GM23338 (cell line): ENCODE data around the gene CLDN6. TPM values are rescaled to one million over a fixed set of nuclear protein-coding genes. Genes with fewer than 3 reads are reported as not detected.

ENCODE experiments used
- ATAC-seq: fragments of 200-7000 bp; cut with Tn5 transposase; 3 replicates; pipeline ENCODE4 v1.9.1; 2020
- DNase-seq: peaks from one replicate; pipeline ENCODE4 v3.0.0-alpha.2; 2015; ENCODE audit warnings: low spot score
- H2AFZ ChIP-seq: fragments of 200-600 bp; sonication (generic); 2 replicates; pipeline ENCODE4 v1.8.0; 2016; ENCODE audit warnings: antibody characterized with exemption, mild to moderate bottlenecking, moderate library complexity
- H3F3A ChIP-seq: fragments of 200-600 bp; sonication (generic); replicated peaks from 2 replicates; pipeline ENCODE4 v1.8.0; 2017; ENCODE audit warnings: antibody characterized with exemption, mixed run types, low read depth
- H3K27ac ChIP-seq: fragments of 200-600 bp; sonication (generic); 2 replicates; pipeline ENCODE4 v1.6.1; 2016; ENCODE audit warnings: low read depth
- H3K27me3 ChIP-seq: fragments of 200-600 bp; sonication (generic); 2 replicates; pipeline ENCODE4 v1.8.0; 2016; ENCODE audit warnings: mild to moderate bottlenecking, mixed run types, moderate library complexity; ENCODE audit not compliant: insufficient read depth
- H3K36me3 ChIP-seq: fragments of 200-600 bp; sonication (generic); 2 replicates; pipeline ENCODE4 v1.8.0; 2016; ENCODE audit warnings: mild to moderate bottlenecking; ENCODE audit not compliant: insufficient read depth
- H3K4me1 ChIP-seq: fragments of 200-600 bp; sonication (generic); 2 replicates; pipeline ENCODE4 v1.8.0; 2016; ENCODE audit warnings: mild to moderate bottlenecking, moderate library complexity; ENCODE audit not compliant: insufficient read depth
- H3K4me2 ChIP-seq: fragments of 200-600 bp; sonication (generic); 2 replicates; pipeline ENCODE4 v1.7.1; 2017; ENCODE audit warnings: mixed run types
- H3K4me3 ChIP-seq: fragments of 200-600 bp; sonication (generic); 2 replicates; pipeline ENCODE4 v1.6.1; 2016; ENCODE audit warnings: mixed run types
- H3K79me2 ChIP-seq: fragments of 200-600 bp; sonication (generic); replicated peaks from 2 replicates; pipeline ENCODE4 v1.8.0; 2017; ENCODE audit warnings: mild to moderate bottlenecking; ENCODE audit not compliant: insufficient read depth
- H3K9me2 ChIP-seq: fragments of 200-600 bp; sonication (generic); 2 replicates; pipeline ENCODE4 v1.8.0; 2017; ENCODE audit not compliant: insufficient read depth
- H4K20me1 ChIP-seq: fragments of 200-600 bp; sonication (generic); replicated peaks from 2 replicates; pipeline ENCODE4 v1.8.0; 2017; ENCODE audit warnings: mild to moderate bottlenecking; ENCODE audit not compliant: insufficient read depth
- H3K27ac Mint-ChIP-seq: 2 replicates; pipeline ENCODE4 v1.8.0; 2020; ENCODE audit warnings: inconsistent platforms, mild to moderate bottlenecking, moderate library complexity, mixed read lengths
- H3K27me3 Mint-ChIP-seq: 3 replicates; pipeline ENCODE4 v1.8.0; 2022; ENCODE audit warnings: low read depth, mild to moderate bottlenecking, moderate library complexity, mixed read lengths, inconsistent platforms; ENCODE audit not compliant: insufficient read depth, poor library complexity
- H3K36me3 Mint-ChIP-seq: 3 replicates; pipeline ENCODE4 v1.8.0; 2021; ENCODE audit warnings: low read depth, mild to moderate bottlenecking, inconsistent platforms, moderate library complexity, mixed read lengths
- H3K4me1 Mint-ChIP-seq: 3 replicates; pipeline ENCODE4 v1.8.0; 2020; ENCODE audit warnings: mild to moderate bottlenecking, inconsistent platforms, mixed read lengths
- H3K4me3 Mint-ChIP-seq: 3 replicates; pipeline ENCODE4 v1.8.0; 2021; ENCODE audit warnings: moderate library complexity, mild to moderate bottlenecking, inconsistent platforms, mixed read lengths
- H3K9me3 Mint-ChIP-seq: 3 replicates; pipeline ENCODE4 v1.8.0; 2020; ENCODE audit warnings: moderate library complexity, mild to moderate bottlenecking, inconsistent platforms, mixed read lengths
- EZH2 ChIP-seq: fragments of 200-600 bp; sonication (generic); IDR thresholded peaks from one replicate; pipeline ENCODE4 v1.8.0; 2017; ENCODE audit warnings: antibody characterized with exemption, mild to moderate bottlenecking, low read depth; ENCODE audit not compliant: unreplicated experiment
- JUNB ChIP-seq: IDR thresholded peaks from one replicate; pipeline ENCODE4 v1.6.1; 2016; ENCODE audit warnings: antibody characterized with exemption; ENCODE audit not compliant: unreplicated experiment
- NANOG ChIP-seq: IDR thresholded peaks from 2 replicates; pipeline ENCODE4 v1.6.1; 2016; ENCODE audit warnings: antibody characterized with exemption, borderline replicate concordance
- POLR2AphosphoS5 ChIP-seq: IDR thresholded peaks from 2 replicates; pipeline ENCODE4 v1.6.1; 2016; ENCODE audit warnings: antibody characterized with exemption, low read depth
- STAT1 ChIP-seq: IDR thresholded peaks from one replicate; pipeline ENCODE4 v1.6.1; 2016; ENCODE audit warnings: antibody characterized with exemption; ENCODE audit not compliant: unreplicated experiment
- ZNF331 ChIP-seq: fragments of 250-450 bp; sonication (Bioruptor Pico); IDR thresholded peaks from 2 replicates; pipeline ENCODE4 v1.5.0; 2020; ENCODE audit warnings: low read depth, mild to moderate bottlenecking, moderate library complexity
- polyA plus RNA-seq: library from polyadenylated mRNA; unstranded; fragments of >200 nt; fragmentation: Nextera tagmentation; extraction: Ambion mirVana; gene quantifications from 2 replicates; pipeline ENCODE4 v1.2.1, GENCODE V29; 2016
- total RNA-seq: library from RNA; depleted of rRNA; stranded (reverse); fragments of >200 nt; shearing (Covaris generic); gene quantifications from 2 replicates; pipeline ENCODE4 v1.2.3, GENCODE V29; 2014
- TF ChIP-seq, protein P1 (sequence below), 2 experiments: fragments of 200-600 bp in 1 of 2; sonication (generic) in 1 of 2; conservative IDR thresholded peaks; 2 replicates each; pipeline versions ENCODE4 v1.5.1 to v1.6.1; 2016 to 2017; ENCODE audit warnings: antibody characterized with exemption in 2 of 2, low read depth in 2 of 2, mild to moderate bottlenecking in 2 of 2, moderate library complexity in 1 of 2

CLDN6 gene
- total and polyA plus RNA-seq, 2 experiments from 2014 or later: 537 to 1,028 TPM

DNA sequence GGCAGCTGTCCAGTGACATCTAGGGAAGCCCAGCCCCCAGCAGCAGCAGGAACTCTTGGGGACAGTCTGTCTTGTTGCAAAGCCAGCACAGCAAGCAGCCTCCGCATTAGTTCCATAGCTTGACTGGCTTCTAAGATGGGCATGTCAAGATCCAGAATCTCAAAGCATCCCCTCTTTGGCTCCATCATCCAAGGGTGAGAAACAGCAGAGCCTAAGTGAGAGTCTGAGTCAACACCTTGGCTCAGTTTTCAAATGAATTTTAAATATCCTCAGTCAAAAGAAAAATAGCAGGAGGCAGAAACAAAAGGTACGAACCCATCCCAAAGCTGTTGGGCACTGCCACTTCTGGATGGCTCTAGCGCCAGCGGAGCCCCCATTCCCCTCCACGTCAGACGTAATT is 3.0 kb downstream of the CLDN6 start:
- no peaks in the 10 kb centered on the region for H3K36me3 ChIP-seq
- peaks cover 71% of the 10 kb centered on the region for H3K4me1 ChIP-seq
- H3K79me2 ChIP-seq: peaks cover 24% of the 10 kb centered on the region
- 0 out of 2 replicates have a peak overlapping the region, but pooled peaks have one; percentile 26 for H3K4me3 ChIP-seq
- peaks cover 11% of the 10 kb centered on the region for H3K27me3 ChIP-seq
- ATAC-seq: no peak
- H2AFZ ChIP-seq: no peak overlapping the region
- no peaks in the 10 kb centered on the region for H3K9me2 ChIP-seq
- peaks cover 25% of the 10 kb centered on the region for H4K20me1 ChIP-seq
- peak overlapping the region; percentile 95 for H3K4me3 Mint-ChIP-seq
- no peak for DNase-seq
- peaks cover 54% of the 10 kb centered on the region for H3K4me1 Mint-ChIP-seq
- peak overlapping the region; percentile 88; the same call in 1 of the 2 replicates for H3K4me2 ChIP-seq
- peaks cover 52% of the 10 kb centered on the region for H3K27me3 Mint-ChIP-seq
- peaks cover 53% of the 10 kb centered on the region for H3F3A ChIP-seq
- H3K36me3 Mint-ChIP-seq: peaks cover 34% of the 10 kb centered on the region
- H3K9me3 Mint-ChIP-seq: peaks cover 7% of the 10 kb centered on the region; the same call in 2 of the 3 replicates
- TF ChIP-seq EZH2: no peak
- TF ChIP-seq NANOG: no peak
- TF ChIP-seq, protein P1, sequence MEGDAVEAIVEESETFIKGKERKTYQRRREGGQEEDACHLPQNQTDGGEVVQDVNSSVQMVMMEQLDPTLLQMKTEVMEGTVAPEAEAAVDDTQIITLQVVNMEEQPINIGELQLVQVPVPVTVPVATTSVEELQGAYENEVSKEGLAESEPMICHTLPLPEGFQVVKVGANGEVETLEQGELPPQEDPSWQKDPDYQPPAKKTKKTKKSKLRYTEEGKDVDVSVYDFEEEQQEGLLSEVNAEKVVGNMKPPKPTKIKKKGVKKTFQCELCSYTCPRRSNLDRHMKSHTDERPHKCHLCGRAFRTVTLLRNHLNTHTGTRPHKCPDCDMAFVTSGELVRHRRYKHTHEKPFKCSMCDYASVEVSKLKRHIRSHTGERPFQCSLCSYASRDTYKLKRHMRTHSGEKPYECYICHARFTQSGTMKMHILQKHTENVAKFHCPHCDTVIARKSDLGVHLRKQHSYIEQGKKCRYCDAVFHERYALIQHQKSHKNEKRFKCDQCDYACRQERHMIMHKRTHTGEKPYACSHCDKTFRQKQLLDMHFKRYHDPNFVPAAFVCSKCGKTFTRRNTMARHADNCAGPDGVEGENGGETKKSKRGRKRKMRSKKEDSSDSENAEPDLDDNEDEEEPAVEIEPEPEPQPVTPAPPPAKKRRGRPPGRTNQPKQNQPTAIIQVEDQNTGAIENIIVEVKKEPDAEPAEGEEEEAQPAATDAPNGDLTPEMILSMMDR (conservative IDR thresholded peaks at IDR 0.05; ENCODE audit: low read depth in 2 of 2): no peak
- no peak overlapping the region; the same call in 1 of the 2 replicates for H3K27ac Mint-ChIP-seq
- H3K27ac ChIP-seq: no peak overlapping the region

DNA sequence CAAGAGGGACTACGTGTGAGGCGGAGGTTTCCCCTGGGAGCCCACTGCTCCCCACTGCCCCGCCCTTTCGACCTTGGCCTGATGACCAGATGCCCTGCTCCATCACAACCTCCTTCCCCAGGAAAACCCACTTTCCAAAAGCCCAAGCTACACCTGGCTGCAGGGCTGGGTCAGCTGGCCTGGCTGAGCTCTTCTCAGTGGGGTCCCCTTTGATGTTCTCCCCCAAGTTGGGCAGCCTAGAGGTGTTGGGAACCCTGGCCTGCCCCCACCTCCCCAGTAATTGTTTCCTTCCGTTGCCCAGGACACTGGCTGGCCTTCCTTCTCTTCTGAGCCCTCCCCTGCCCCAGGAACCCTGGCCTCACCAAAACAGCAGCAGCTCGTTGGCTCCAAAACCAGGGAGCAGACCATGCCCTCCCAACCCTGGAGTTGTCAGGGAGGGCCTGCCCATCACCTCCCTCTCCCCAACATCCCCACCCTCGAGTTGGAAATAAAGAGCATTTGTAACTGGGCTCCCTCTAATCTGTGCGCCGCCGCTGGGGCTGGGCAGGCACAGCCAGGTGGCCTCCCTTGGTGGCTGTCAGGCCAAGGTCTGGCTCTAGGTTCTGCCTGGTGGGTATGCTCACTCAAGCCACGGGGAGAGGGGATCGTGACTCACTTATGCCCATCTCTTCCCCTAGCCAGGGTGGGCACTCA is 3.8 kb downstream of the CLDN6 start:
- Histone ChIP-seq H3K79me2 (peaks cover 24% of the 10 kb centered on the region), H3K27ac (peak overlapping the region; percentile 45; the same call in 1 of the 2 replicates), H3K4me2 (peak overlapping the region; percentile 88), H3K4me1 (peaks cover 74% of the 10 kb centered on the region), H3K9me2 (no peaks in the 10 kb centered on the region), H2AFZ (no peak overlapping the region), H3K36me3 (no peaks in the 10 kb centered on the region), H4K20me1 (peaks cover 25% of the 10 kb centered on the region), H3F3A (peaks cover 55% of the 10 kb centered on the region), H3K27me3 (peaks cover 11% of the 10 kb centered on the region), H3K4me3 (peak overlapping the region; percentile 68)
- Mint-ChIP-seq H3K36me3 (peaks cover 34% of the 10 kb centered on the region), H3K9me3 (peaks cover 7% of the 10 kb centered on the region; the same call in 2 of the 3 replicates), H3K4me1 (peaks cover 57% of the 10 kb centered on the region), H3K4me3 (peak overlapping the region; percentile 95), H3K27ac (no peak overlapping the region; the same call in 1 of the 2 replicates), H3K27me3 (peaks cover 53% of the 10 kb centered on the region)
- TF ChIP-seq JUNB: no peak
- no peak for TF ChIP-seq STAT1
- TF ChIP-seq POLR2AphosphoS5: peak; percentile 54
- peak; percentile 54 for DNase-seq
- ATAC-seq: no peak; the same call in 2 of the 3 replicates

DNA sequence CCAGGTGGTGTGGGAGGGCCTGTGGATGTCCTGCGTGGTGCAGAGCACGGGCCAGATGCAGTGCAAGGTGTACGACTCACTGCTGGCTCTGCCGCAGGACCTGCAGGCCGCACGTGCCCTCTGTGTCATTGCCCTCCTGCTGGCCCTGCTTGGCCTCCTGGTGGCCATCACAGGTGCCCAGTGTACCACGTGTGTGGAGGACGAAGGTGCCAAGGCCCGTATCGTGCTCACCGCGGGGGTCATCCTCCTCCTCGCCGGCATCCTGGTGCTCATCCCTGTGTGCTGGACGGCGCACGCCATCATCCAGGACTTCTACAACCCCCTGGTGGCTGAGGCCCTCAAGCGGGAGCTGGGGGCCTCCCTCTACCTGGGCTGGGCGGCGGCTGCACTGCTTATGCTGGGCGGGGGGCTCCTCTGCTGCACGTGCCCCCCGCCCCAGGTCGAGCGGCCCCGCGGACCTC is 4.5 kb downstream of the CLDN6 start:
- Histone ChIP-seq H3K79me2 (peaks cover 24% of the 10 kb centered on the region), H4K20me1 (peaks cover 25% of the 10 kb centered on the region), H3K4me2 (peak overlapping the region; percentile 88), H3K27me3 (peaks cover 11% of the 10 kb centered on the region), H3K4me3 (peak overlapping the region; percentile 68; the same call in 1 of the 2 replicates), H3K4me1 (peaks cover 74% of the 10 kb centered on the region), H3F3A (peaks cover 55% of the 10 kb centered on the region), H3K27ac (no peak overlapping the region), H3K36me3 (no peaks in the 10 kb centered on the region), H2AFZ (no peak overlapping the region), H3K9me2 (no peaks in the 10 kb centered on the region)
- H3K4me3 Mint-ChIP-seq: peak overlapping the region; percentile 75
- peak; percentile 65 for DNase-seq
- H3K27me3 Mint-ChIP-seq: peaks cover 54% of the 10 kb centered on the region
- peaks cover 34% of the 10 kb centered on the region for H3K36me3 Mint-ChIP-seq
- no peak overlapping the region for H3K27ac Mint-ChIP-seq
- H3K9me3 Mint-ChIP-seq: peaks cover 7% of the 10 kb centered on the region; the same call in 2 of the 3 replicates
- no peak for TF ChIP-seq ZNF331 (CRISPR knock-in tag)
- TF ChIP-seq, protein P1 (conservative IDR thresholded peaks at IDR 0.05; ENCODE audit: low read depth in 2 of 2): peak; percentile 35 to 46
- TF ChIP-seq JUNB: no peak
- no peak for TF ChIP-seq NANOG
- ATAC-seq: peak; percentile 10
- peaks cover 61% of the 10 kb centered on the region for H3K4me1 Mint-ChIP-seq
